HG03280 (cell line): ENCODE results near the gene IGIP.

Source experiments
- ATAC-seq: cut with Tn5 transposase; IDR thresholded peaks from one replicate; pipeline ENCODE4 v1.9.1; 2021; ENCODE audit warnings: mild to moderate bottlenecking, moderate library complexity; ENCODE audit not compliant: unreplicated experiment

IGIP gene

GRCh38 chr5:140125637-140126036, at the start of gene IGIP:
Gene IGIP (plus strand): TSS chr5:140125937. CDS start chr5:140128477, 2,540 bp downstream.
- ATAC-seq: no peak

- no peak for ATAC-seq
Measured at GRCh38 chr5:140076142-140076541, 49.6 kb upstream of the IGIP start.

GRCh38 chr5:140076788-140077187, 48.9 kb upstream of the IGIP start:
- no peak for ATAC-seq

- no peak for ATAC-seq
Measured at GRCh38 chr5:140083120-140083519, 42.6 kb upstream of the IGIP start.

GRCh38 chr5:140083650-140084049, 42.1 kb upstream of the IGIP start:
- ATAC-seq: no peak

- no peak for ATAC-seq
Measured at GRCh38 chr5:140084541-140084940, 41.2 kb upstream of the IGIP start.

- no peak for ATAC-seq
Measured at GRCh38 chr5:140090251-140090650, 35.5 kb upstream of the IGIP start.

- no peak for ATAC-seq
Measured at GRCh38 chr5:140093179-140093578, 32.6 kb upstream of the IGIP start.

GRCh38 chr5:140093866-140094265, 31.9 kb upstream of the IGIP start:
- no peak for ATAC-seq

- ATAC-seq: no peak
Measured at GRCh38 chr5:140094889-140095288, 30.8 kb upstream of the IGIP start.

- ATAC-seq: no peak
Measured at GRCh38 chr5:140101179-140101578, 24.6 kb upstream of the IGIP start.

GRCh38 chr5:140103154-140103553, 22.6 kb upstream of the IGIP start:
- ATAC-seq: no peak

- ATAC-seq: no peak
Measured at GRCh38 chr5:140104100-140104499, 21.6 kb upstream of the IGIP start.

- ATAC-seq: no peak
Measured at GRCh38 chr5:140106101-140106500, 19.6 kb upstream of the IGIP start.

GRCh38 chr5:140106805-140107311, 18.9 kb upstream of the IGIP start:
- ATAC-seq: no peak

- peak; percentile 88 for ATAC-seq
Measured at GRCh38 chr5:140107312-140108092, 18.2 kb upstream of the IGIP start.

GRCh38 chr5:140108093-140109017, 17.4 kb upstream of the IGIP start:
- ATAC-seq: peak; percentile 1

GRCh38 chr5:140109018-140109758, 16.5 kb upstream of the IGIP start:
- no peak for ATAC-seq

GRCh38 chr5:140109759-140110645, 15.7 kb upstream of the IGIP start:
- no peak for ATAC-seq

GRCh38 chr5:140110646-140110957, 15.1 kb upstream of the IGIP start:
- no peak for ATAC-seq
